ENCODE measurements around the gene NAA35.

- TF ChIP-seq RARB (CRISPR knock-in tag; IDR thresholded peaks at IDR 0.05) (no peak), CSRNP3 (CRISPR knock-in tag; IDR thresholded peaks at IDR 0.05) (no peak), CREB5 (CRISPR knock-in tag; IDR thresholded peaks at IDR 0.05; ENCODE audit: low read depth) (no peak), PATZ1 (CRISPR knock-in tag; IDR thresholded peaks at IDR 0.05; ENCODE audit: borderline replicate concordance) (no peak), ESRRG (CRISPR knock-in tag; IDR thresholded peaks at IDR 0.05) (no peak), POU6F1 (CRISPR knock-in tag; IDR thresholded peaks at IDR 0.05; ENCODE audit: borderline replicate concordance, low read depth) (no peak), ZNF565 (CRISPR knock-in tag; conservative IDR thresholded peaks at IDR 0.05; ENCODE audit: low read depth) (no peak), CSDC2 (CRISPR knock-in tag; IDR thresholded peaks at IDR 0.05) (no peak), GLIS3 (CRISPR knock-in tag; IDR thresholded peaks at IDR 0.05) (no peak), ZNF70 (CRISPR knock-in tag; IDR thresholded peaks at IDR 0.05) (no peak), ZC3H10 (CRISPR knock-in tag; IDR thresholded peaks at IDR 0.05) (no peak)
Measured at GRCh38 chr9:86020731-86021130, 79.8 kb downstream of the NAA35 start.
